Measurements from ENCODE around the gene UXS1.

GRCh38 chr2:106197878-106198277 lies 3.8 kb upstream of the UXS1 start:
- TF ChIP-seq POLR2A (IDR thresholded peaks at IDR 0.05) (no peak), CTCF (IDR thresholded peaks at IDR 0.05 in 4 of 5, conservative IDR thresholded peaks at IDR 0.05 in 1 of 5) (no peak)

Data from gastrocnemius medialis (tissue), 4 donors.